ENCODE data around the gene SLIT3. TPM values are rescaled to one million over a fixed set of nuclear protein-coding genes. Genes with fewer than 3 reads are reported as not detected.

Gene SLIT3
- total RNA-seq, 3 donors from 2014 or later (not counting 1 experiment from before 2014, with no cell fraction given): 0.34 to 0.80 TPM; not detected in 1

GRCh38 chr5:169290895-169291294, 10.0 kb downstream of the SLIT3 start:
- intact Hi-C loops (cut with micrococcal nuclease): no loop called here
- no peaks in the 10 kb centered on the region for H3K36me3 ChIP-seq (ENCODE audit: control insufficient read depth, insufficient read depth, low read length)
- H3K9me3 Mint-ChIP-seq: no peaks in the 10 kb centered on the region
- no peaks in the 10 kb centered on the region for H3K4me1 ChIP-seq (ENCODE audit: control insufficient read depth, insufficient read depth, low read length)
- H3K27me3 Mint-ChIP-seq (ENCODE audit: low read depth in 2 of 2): peaks cover 0 to 3% of the 10 kb centered on the region in 2 donors
- H3K9me3 ChIP-seq (ENCODE audit: control insufficient read depth, insufficient read depth, low read length): no peaks in the 10 kb centered on the region
- no peak for ATAC-seq
- no peak for DNase-seq
- no peak overlapping the region for H3K4me3 Mint-ChIP-seq
- no peak overlapping the region for H3K4me3 ChIP-seq (ENCODE audit: low read length)
- H3K27ac Mint-ChIP-seq: no peak overlapping the region
- no peak overlapping the region for H3K27ac ChIP-seq (ENCODE audit: low read length)
- 65% methylated on average over 6 of the region's 6 CpGs for WGBS (ENCODE audit: insufficient coverage)
- no peaks in the 10 kb centered on the region for H3K27me3 ChIP-seq (ENCODE audit: control insufficient read depth, insufficient read depth, low read length)
- no peak for TF ChIP-seq CTCF (IDR thresholded peaks at IDR 0.05)
- H3K36me3 Mint-ChIP-seq: no peaks in the 10 kb centered on the region
- H3K4me1 Mint-ChIP-seq: no peaks in the 10 kb centered on the region

- no peak overlapping the region for H3K4me3 Mint-ChIP-seq
- H3K9me3 Mint-ChIP-seq: no peaks in the 10 kb centered on the region
- H3K4me1 Mint-ChIP-seq: no peaks in the 10 kb centered on the region
- ATAC-seq (no peak), DNase-seq (no peak)
- peaks cover 0 to 3% of the 10 kb centered on the region in 2 donors for H3K27me3 Mint-ChIP-seq (ENCODE audit: low read depth in 2 of 2)
- no peaks in the 10 kb centered on the region for H3K36me3 ChIP-seq (ENCODE audit: control insufficient read depth, insufficient read depth, low read length)
- no peaks in the 10 kb centered on the region for H3K9me3 ChIP-seq (ENCODE audit: control insufficient read depth, insufficient read depth, low read length)
- H3K4me3 ChIP-seq (ENCODE audit: low read length): no peak overlapping the region
- intact Hi-C loops (cut with micrococcal nuclease): no loop called here
- H3K27ac ChIP-seq (ENCODE audit: low read length): no peak overlapping the region
- WGBS (ENCODE audit: insufficient coverage): 62% methylated on average over 2 of the region's 2 CpGs
- no peaks in the 10 kb centered on the region for H3K36me3 Mint-ChIP-seq
- no peaks in the 10 kb centered on the region for H3K27me3 ChIP-seq (ENCODE audit: control insufficient read depth, insufficient read depth, low read length)
- no peak for TF ChIP-seq CTCF (IDR thresholded peaks at IDR 0.05)
- no peaks in the 10 kb centered on the region for H3K4me1 ChIP-seq (ENCODE audit: control insufficient read depth, insufficient read depth, low read length)
- H3K27ac Mint-ChIP-seq: no peak overlapping the region
These were observed 11.4 kb downstream of the SLIT3 start for GRCh38 chr5:169289520-169289919.

GRCh38 chr5:169288066-169288930, 12.6 kb downstream of the SLIT3 start:
- no peak for TF ChIP-seq CTCF (IDR thresholded peaks at IDR 0.05)
- H3K4me3 Mint-ChIP-seq: no peak overlapping the region
- Histone ChIP-seq H3K9me3 (ENCODE audit: control insufficient read depth, insufficient read depth, low read length) (no peaks in the 10 kb centered on the region), H3K4me3 (ENCODE audit: low read length) (no peak overlapping the region), H3K36me3 (ENCODE audit: control insufficient read depth, insufficient read depth, low read length) (no peaks in the 10 kb centered on the region), H3K27ac (ENCODE audit: low read length) (no peak overlapping the region), H3K4me1 (ENCODE audit: control insufficient read depth, insufficient read depth, low read length) (no peaks in the 10 kb centered on the region), H3K27me3 (ENCODE audit: control insufficient read depth, insufficient read depth, low read length) (no peaks in the 10 kb centered on the region)
- H3K27me3 Mint-ChIP-seq (ENCODE audit: low read depth in 2 of 2): peaks cover 0 to 11% of the 10 kb centered on the region in 2 donors
- H3K9me3 Mint-ChIP-seq: no peaks in the 10 kb centered on the region
- ATAC-seq: no peak
- no peaks in the 10 kb centered on the region for H3K36me3 Mint-ChIP-seq
- intact Hi-C loops (cut with micrococcal nuclease): no loop called here
- no peaks in the 10 kb centered on the region for H3K4me1 Mint-ChIP-seq
- no peak for DNase-seq
- H3K27ac Mint-ChIP-seq: no peak overlapping the region
- WGBS (ENCODE audit: insufficient coverage): 81% methylated on average over 1 of the region's 1 CpG

Data from natural killer cell (primary cell).